ENCODE measurements around the gene KLK5. TPM values are rescaled to one million over a fixed set of nuclear protein-coding genes. Genes with fewer than 3 reads are reported as not detected.
"Not testable (repeated sequence)": the region's sequence is repeated elsewhere in the genome, so short reads cannot be mapped to it uniquely, and the experiment has no call there.

KLK5 gene
- total RNA-seq, 4 donors from 2014 or later, result 1.2 TPM; not detected in 3

GRCh38 chr19:50977626-50978025 lies 24.8 kb upstream of the KLK5 start:
- TF ChIP-seq CTCF (IDR thresholded peaks at IDR 0.05), result no peak
- no peak for TF ChIP-seq POLR2AphosphoS5 (IDR thresholded peaks at IDR 0.05)
- no peak for TF ChIP-seq EP300 (IDR thresholded peaks at IDR 0.05)
- no peak for TF ChIP-seq POLR2A (IDR thresholded peaks at IDR 0.05)
- WGBS, 2 donors (ENCODE audit: low coverage in 1 of 2), result 76% methylated on average over 2 of the region's 4 CpGs; no CpG with 5 or more reads in 1 of the 2 donors
- no peak for ATAC-seq
- Histone ChIP-seq H3K4me1 (no peaks in the 10 kb centered on the region), H3K36me3 (no peaks in the 10 kb centered on the region), H3K27ac (no peak overlapping the region), H3K4me3 (no peak overlapping the region), H3K9me3 (no peaks in the 10 kb centered on the region), H3K27me3 (peaks cover 95% of the 10 kb centered on the region)

GRCh38 chr19:50975766-50976165 lies 22.9 kb upstream of the KLK5 start:
- Histone ChIP-seq H3K36me3 (no peaks in the 10 kb centered on the region), H3K9me3 (no peaks in the 10 kb centered on the region), H3K27me3 (peaks cover 94% of the 10 kb centered on the region), H3K27ac (no peak overlapping the region), H3K4me1 (no peaks in the 10 kb centered on the region), H3K4me3 (no peak overlapping the region)
- whole genome bisulfite sequencing, 2 donors (ENCODE audit: low coverage in 1 of 2), result 10 to 13% methylated on average over 8 of the region's 8 CpGs
- ATAC-seq, result no peak
- no peak for TF ChIP-seq CTCF (IDR thresholded peaks at IDR 0.05)
- no peak for TF ChIP-seq EP300 (IDR thresholded peaks at IDR 0.05)
- no peak for TF ChIP-seq POLR2AphosphoS5 (IDR thresholded peaks at IDR 0.05)
- TF ChIP-seq POLR2A (IDR thresholded peaks at IDR 0.05), result no peak

- ATAC-seq, result no peak
- no peaks in the 10 kb centered on the region for H3K9me3 ChIP-seq
- H3K27me3 ChIP-seq, result peaks cover 92% of the 10 kb centered on the region
- 38% methylated on average over 1 of the region's 9 CpGs; no CpG with 5 or more reads in 1 of the 2 donors for WGBS, 2 donors (ENCODE audit: low coverage in 1 of 2)
- TF ChIP-seq CTCF (IDR thresholded peaks at IDR 0.05) (no peak), EP300 (IDR thresholded peaks at IDR 0.05) (no peak), POLR2AphosphoS5 (IDR thresholded peaks at IDR 0.05) (no peak), POLR2A (IDR thresholded peaks at IDR 0.05) (no peak)
- H3K4me1 ChIP-seq, result no peaks in the 10 kb centered on the region
- H3K27ac ChIP-seq, result no peak overlapping the region
- no peaks in the 10 kb centered on the region for H3K36me3 ChIP-seq
- H3K4me3 ChIP-seq, result no peak overlapping the region
Observed at GRCh38 chr19:50974702-50975556, 22.1 kb upstream of the KLK5 start.

- no peak overlapping the region for H3K4me3 ChIP-seq
- no peaks in the 10 kb centered on the region for H3K4me1 ChIP-seq
- 58 to 87% methylated on average over 3 to 5 of the region's 9 CpGs for WGBS, 2 donors (ENCODE audit: low coverage in 1 of 2)
- no peaks in the 10 kb centered on the region for H3K36me3 ChIP-seq
- TF ChIP-seq EP300 (IDR thresholded peaks at IDR 0.05) (no peak), POLR2A (IDR thresholded peaks at IDR 0.05) (no peak), POLR2AphosphoS5 (IDR thresholded peaks at IDR 0.05) (no peak), CTCF (IDR thresholded peaks at IDR 0.05) (no peak)
- no peaks in the 10 kb centered on the region for H3K9me3 ChIP-seq
- no peak for ATAC-seq
- H3K27me3 ChIP-seq, result peaks cover 92% of the 10 kb centered on the region
- H3K27ac ChIP-seq, result no peak overlapping the region
Observed at GRCh38 chr19:50972795-50973376, 20.0 kb upstream of the KLK5 start.

- not testable (repeated sequence) for H3K36me3 ChIP-seq, ATAC-seq, H3K27ac ChIP-seq, H3K9me3 ChIP-seq, H3K4me1 ChIP-seq, H3K4me3 ChIP-seq
- H3K27me3 ChIP-seq, result peaks cover 94% of the 10 kb centered on the region
- whole genome bisulfite sequencing, 2 donors (ENCODE audit: low coverage in 1 of 2), result 78% methylated on average over 2 of the region's 3 CpGs; no CpG with 5 or more reads in 1 of the 2 donors
Observed at GRCh38 chr19:50969810-50970209, 17.0 kb upstream of the KLK5 start.

Measured in gastroesophageal sphincter (tissue), 4 donors.